Osteoblast (primary cell): ENCODE results near the gene OBSCN. TPM values are rescaled to one million over a fixed set of nuclear protein-coding genes. Genes with fewer than 3 reads are reported as not detected.

Source experiments
- DNase-seq: peaks from one replicate; pipeline ENCODE4 v3.0.0; 2011; ENCODE audit warnings: low spot score, mixed read lengths; ENCODE audit not compliant: insufficient read length; ENCODE audit errors: missing footprints
- H2AFZ ChIP-seq: 2 replicates; pipeline ENCODE4 v1.6.0; 2011; ENCODE audit warnings: mild to moderate bottlenecking, low read length
- H3K27ac ChIP-seq: 2 replicates; pipeline ENCODE4 v1.5.1; 2011; ENCODE audit warnings: mild to moderate bottlenecking, low read depth, low read length, moderate library complexity
- H3K27me3 ChIP-seq: 2 replicates; pipeline ENCODE4 v1.6.0; 2012; ENCODE audit warnings: mild to moderate bottlenecking, control low read depth, inconsistent platforms, low read length, moderate library complexity; ENCODE audit not compliant: insufficient read depth
- H3K36me3 ChIP-seq: 2 replicates; pipeline ENCODE4 v1.5.1; 2011; ENCODE audit warnings: mild to moderate bottlenecking, low read length, control low read depth, moderate library complexity; ENCODE audit not compliant: insufficient read depth
- H3K4me1 ChIP-seq: 2 replicates; pipeline ENCODE4 v1.5.1; 2011; ENCODE audit warnings: mild to moderate bottlenecking, low read length, control low read depth, moderate library complexity; ENCODE audit not compliant: insufficient read depth
- H3K4me2 ChIP-seq: 2 replicates; pipeline ENCODE4 v1.6.0; 2011; ENCODE audit warnings: mild to moderate bottlenecking, low read length; ENCODE audit not compliant: insufficient read depth
- H3K4me3 ChIP-seq: fragments of 200-600 bp; sonication (generic); 3 replicates; pipeline ENCODE4 v1.5.1; 2012; ENCODE audit warnings: mild to moderate bottlenecking, low read length, inconsistent platforms; ENCODE audit not compliant: insufficient read depth
- H3K79me2 ChIP-seq: 2 replicates; pipeline ENCODE4 v1.6.0; 2012; ENCODE audit warnings: mild to moderate bottlenecking, low read length, control low read depth, inconsistent platforms; ENCODE audit not compliant: insufficient read depth
- H3K9me3 ChIP-seq: 2 replicates; pipeline ENCODE4 v1.5.1; 2011; ENCODE audit warnings: low read depth, low read length, control low read depth
- H4K20me1 ChIP-seq: 2 replicates; pipeline ENCODE4 v1.6.0; 2012; ENCODE audit warnings: mild to moderate bottlenecking, low read length, control low read depth; ENCODE audit not compliant: insufficient read depth
- total RNA-seq: library from RNA; depleted of rRNA; stranded (reverse); fragments of >200 nt; gene quantifications from 2 replicates; pipeline ENCODE4 v1.2.3, GENCODE V29; 2012
- TF ChIP-seq, protein P1 (sequence below): IDR thresholded peaks from 2 replicates; pipeline ENCODE4 v1.5.1; 2011; ENCODE audit warnings: mild to moderate bottlenecking, low read depth, low read length, moderate library complexity; ENCODE audit errors: extremely low read depth

OBSCN gene
- total RNA-seq, 1 donor: 2.9 TPM

DNA sequence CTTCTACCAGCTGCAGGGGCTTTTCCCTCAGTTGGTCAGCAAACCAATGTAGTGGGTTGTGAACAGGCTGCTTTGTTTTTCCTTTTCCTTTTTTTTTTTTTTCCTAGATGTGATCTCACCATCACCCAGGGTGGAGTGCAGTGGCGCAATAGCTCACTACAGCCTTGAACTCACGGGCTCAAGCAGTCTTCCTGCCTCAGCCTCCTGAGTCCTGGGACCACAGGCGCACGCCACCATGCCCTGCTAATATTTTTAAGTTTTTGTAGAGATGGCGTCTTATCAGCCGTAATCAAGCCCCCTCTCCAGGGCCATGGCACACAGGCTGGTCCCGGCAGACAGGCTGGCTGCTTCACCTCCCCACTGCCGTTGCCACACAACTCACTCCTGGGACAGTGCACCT lies 202.2 kb downstream of the OBSCN start:
- Histone ChIP-seq H2AFZ (no peak overlapping the region), H3K36me3 (no peaks in the 10 kb centered on the region), H3K27me3 (peaks cover 4% of the 10 kb centered on the region), H3K79me2 (peaks cover 25% of the 10 kb centered on the region), H3K27ac (no peak overlapping the region), H4K20me1 (peaks cover 18% of the 10 kb centered on the region), H3K4me2 (no peak overlapping the region), H3K4me1 (peaks cover 13% of the 10 kb centered on the region), H3K9me3 (no peaks in the 10 kb centered on the region), H3K4me3 (no peak overlapping the region)
- TF ChIP-seq, protein P1, sequence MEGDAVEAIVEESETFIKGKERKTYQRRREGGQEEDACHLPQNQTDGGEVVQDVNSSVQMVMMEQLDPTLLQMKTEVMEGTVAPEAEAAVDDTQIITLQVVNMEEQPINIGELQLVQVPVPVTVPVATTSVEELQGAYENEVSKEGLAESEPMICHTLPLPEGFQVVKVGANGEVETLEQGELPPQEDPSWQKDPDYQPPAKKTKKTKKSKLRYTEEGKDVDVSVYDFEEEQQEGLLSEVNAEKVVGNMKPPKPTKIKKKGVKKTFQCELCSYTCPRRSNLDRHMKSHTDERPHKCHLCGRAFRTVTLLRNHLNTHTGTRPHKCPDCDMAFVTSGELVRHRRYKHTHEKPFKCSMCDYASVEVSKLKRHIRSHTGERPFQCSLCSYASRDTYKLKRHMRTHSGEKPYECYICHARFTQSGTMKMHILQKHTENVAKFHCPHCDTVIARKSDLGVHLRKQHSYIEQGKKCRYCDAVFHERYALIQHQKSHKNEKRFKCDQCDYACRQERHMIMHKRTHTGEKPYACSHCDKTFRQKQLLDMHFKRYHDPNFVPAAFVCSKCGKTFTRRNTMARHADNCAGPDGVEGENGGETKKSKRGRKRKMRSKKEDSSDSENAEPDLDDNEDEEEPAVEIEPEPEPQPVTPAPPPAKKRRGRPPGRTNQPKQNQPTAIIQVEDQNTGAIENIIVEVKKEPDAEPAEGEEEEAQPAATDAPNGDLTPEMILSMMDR: no peak
- DNase-seq: peak; percentile 55

DNA sequence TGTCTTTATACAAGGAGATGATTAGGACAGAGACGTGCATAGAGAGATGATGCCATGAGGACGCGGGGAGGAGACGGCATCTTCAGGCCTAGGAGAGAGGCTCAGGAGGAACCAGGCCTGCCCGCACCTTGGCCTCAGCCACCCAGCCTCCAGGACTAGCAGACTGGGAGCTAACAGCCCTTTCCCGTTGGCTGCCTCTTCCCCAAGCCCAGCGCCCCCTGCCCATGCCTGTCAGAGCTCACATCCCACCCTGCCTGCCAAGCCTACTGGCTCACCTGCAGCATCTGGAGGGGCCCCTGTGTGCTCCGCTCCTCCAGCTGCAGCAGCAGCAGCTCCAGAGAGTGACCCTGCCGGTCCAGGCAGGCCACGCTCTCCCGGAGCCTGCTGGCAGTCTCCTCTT lies 202.8 kb downstream of the OBSCN start:
- Histone ChIP-seq H3K4me3 (no peak overlapping the region), H3K4me2 (no peak overlapping the region), H3K4me1 (peaks cover 6% of the 10 kb centered on the region)

DNA sequence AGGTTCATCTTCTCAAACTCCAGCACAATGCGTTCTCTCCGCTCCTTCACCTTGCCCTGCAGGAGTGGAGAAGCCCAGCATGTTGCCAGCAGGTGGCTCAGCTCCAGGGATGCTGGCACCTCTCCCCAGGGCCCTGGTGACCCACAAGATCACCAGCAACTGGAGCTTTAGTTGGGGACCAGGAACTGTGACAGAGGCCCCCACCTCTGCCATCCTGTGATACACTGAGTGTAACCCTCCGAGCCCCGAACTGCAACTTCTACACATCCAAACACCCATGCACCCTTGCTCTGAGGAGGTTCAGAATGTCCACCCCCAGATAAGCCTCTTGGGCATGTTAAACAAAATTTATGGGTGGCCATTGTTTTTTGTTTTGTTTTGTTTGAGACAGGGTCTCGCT lies 203.3 kb downstream of the OBSCN start:
- peak; percentile 25 for DNase-seq
- H3K27me3 ChIP-seq: peaks cover 15% of the 10 kb centered on the region
- no peaks in the 10 kb centered on the region for H3K9me3 ChIP-seq
- H3K4me1 ChIP-seq: peaks cover 9% of the 10 kb centered on the region
- H4K20me1 ChIP-seq: peaks cover 22% of the 10 kb centered on the region
- H3K79me2 ChIP-seq: peaks cover 14% of the 10 kb centered on the region
- no peak overlapping the region for H3K4me3 ChIP-seq
- H2AFZ ChIP-seq: no peak overlapping the region
- no peaks in the 10 kb centered on the region for H3K36me3 ChIP-seq
- H3K4me2 ChIP-seq: no peak overlapping the region
- H3K27ac ChIP-seq: no peak overlapping the region
- TF ChIP-seq, protein P1: no peak

More for the DNA sequence above, 202.8 kb downstream of the OBSCN start:
- H2AFZ ChIP-seq: no peak overlapping the region
- no peaks in the 10 kb centered on the region for H3K9me3 ChIP-seq
- TF ChIP-seq, protein P1: no peak
- peaks cover 18% of the 10 kb centered on the region for H4K20me1 ChIP-seq
- peak; percentile 71 for DNase-seq
- no peak overlapping the region for H3K27ac ChIP-seq
- H3K79me2 ChIP-seq: peaks cover 19% of the 10 kb centered on the region
- H3K36me3 ChIP-seq: no peaks in the 10 kb centered on the region
- peaks cover 11% of the 10 kb centered on the region for H3K27me3 ChIP-seq

DNA sequence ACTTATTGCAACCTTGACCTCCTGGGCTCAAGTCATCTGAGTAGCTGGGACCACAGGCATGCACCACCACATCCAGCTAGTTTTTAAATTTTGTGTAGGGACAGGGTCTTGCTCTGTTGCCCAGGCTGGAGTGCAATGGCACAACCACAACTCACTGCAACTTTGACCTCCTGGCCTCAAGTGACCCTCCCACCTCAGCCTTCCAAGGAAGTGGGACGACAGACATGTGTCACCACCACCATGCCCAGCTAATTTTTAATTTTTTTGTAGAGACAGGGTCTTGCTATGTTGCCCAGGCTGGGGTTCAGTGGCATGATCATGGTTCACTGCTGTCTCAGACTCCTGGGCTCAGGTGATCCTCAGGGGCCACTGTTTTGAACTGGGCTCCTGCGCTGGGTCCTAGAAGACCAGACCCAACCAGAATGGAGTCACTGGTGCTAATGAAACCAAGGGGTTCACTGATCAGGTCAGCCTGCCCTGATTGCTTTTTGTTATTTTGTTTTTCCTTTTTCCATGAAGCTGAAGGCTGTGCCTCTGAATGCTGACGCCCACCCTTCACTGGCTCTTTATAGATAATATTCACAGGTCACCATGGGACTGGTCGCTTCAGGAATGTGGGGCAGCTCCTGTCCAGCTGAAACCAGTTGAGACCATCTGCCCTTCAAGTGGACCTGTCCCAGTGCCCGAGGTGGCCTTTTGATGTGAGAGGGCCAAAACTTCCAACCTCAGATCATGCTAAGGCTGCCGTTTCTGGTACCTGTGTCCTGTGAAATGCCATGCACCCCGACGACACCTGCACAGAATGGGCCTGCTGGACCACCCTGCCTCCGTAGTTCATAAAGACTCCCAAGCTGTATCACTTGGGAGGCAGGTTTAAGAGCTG lies 203.9 kb downstream of the OBSCN start:
- Histone ChIP-seq H3K79me2 (peaks cover 10% of the 10 kb centered on the region), H3K27me3 (peaks cover 19% of the 10 kb centered on the region), H4K20me1 (peaks cover 22% of the 10 kb centered on the region), H3K9me3 (no peaks in the 10 kb centered on the region), H3K27ac (no peak overlapping the region), H3K36me3 (no peaks in the 10 kb centered on the region), H2AFZ (no peak overlapping the region), H3K4me3 (no peak overlapping the region), H3K4me2 (no peak overlapping the region), H3K4me1 (peaks cover 9% of the 10 kb centered on the region)
- TF ChIP-seq, protein P1: no peak
- peak; percentile 18 for DNase-seq
